ELF-1 (cell line): ENCODE results near the gene MSH5.
"Not testable (repeated sequence)": the region's sequence is repeated elsewhere in the genome, so short reads cannot be mapped to it uniquely, and the experiment has no call there.

Experiments used
- DNase-seq: peaks from one replicate; pipeline ENCODE4 v3.0.0-alpha.2; 2016; ENCODE audit warnings: low read depth, low spot score

MSH5 gene

GRCh38 chr6:31739639-31740396 is at the start of gene MSH5:
Gene MSH5, plus strand, starts transcription at chr6:31740005. Its CDS starts 462 bp downstream, at chr6:31740467.
- DNase-seq: peak; percentile 100

- peak; percentile 74 for DNase-seq
Measured at GRCh38 chr6:31690231-31691077, 49.4 kb upstream of the MSH5 start.

- no peak for DNase-seq
Measured at GRCh38 chr6:31691078-31691463, 48.7 kb upstream of the MSH5 start.

GRCh38 chr6:31691564-31692108 is 48.2 kb upstream of the MSH5 start:
- DNase-seq: no peak

- DNase-seq: no peak
Measured at GRCh38 chr6:31692353-31692752, 47.5 kb upstream of the MSH5 start.

- DNase-seq: no peak
Measured at GRCh38 chr6:31692886-31693285, 46.9 kb upstream of the MSH5 start.

- DNase-seq: no peak
Measured at GRCh38 chr6:31693535-31693934, 46.3 kb upstream of the MSH5 start.

- DNase-seq: no peak
Measured at GRCh38 chr6:31697555-31697954, 42.2 kb upstream of the MSH5 start.

- DNase-seq: no peak
Measured at GRCh38 chr6:31700740-31701401, 38.9 kb upstream of the MSH5 start.

GRCh38 chr6:31701666-31702404 is 38.0 kb upstream of the MSH5 start:
- DNase-seq: no peak

- DNase-seq: no peak
Measured at GRCh38 chr6:31702405-31702818, 37.4 kb upstream of the MSH5 start.

- peak; percentile 98 for DNase-seq
Measured at GRCh38 chr6:31702819-31703716, 36.7 kb upstream of the MSH5 start, which contains the start of gene ABHD16A. Gene ABHD16A, minus strand, starts transcription at chr6:31703324. Its CDS starts 43 bp downstream, at chr6:31703281.

GRCh38 chr6:31705931-31706330 is 33.9 kb upstream of the MSH5 start:
- DNase-seq: no peak

- no peak for DNase-seq
Measured at GRCh38 chr6:31706599-31706998, 33.2 kb upstream of the MSH5 start, which contains the start of gene LY6G6F. Gene LY6G6F, plus strand, starts transcription at chr6:31706866. Its CDS starts 41 bp downstream, at chr6:31706907.

- DNase-seq: no peak
Measured at GRCh38 chr6:31707701-31708100, 32.1 kb upstream of the MSH5 start.

GRCh38 chr6:31708224-31708623 is 31.6 kb upstream of the MSH5 start:
- no peak for DNase-seq

- DNase-seq: not testable (repeated sequence)
Measured at GRCh38 chr6:31709157-31709556, 30.6 kb upstream of the MSH5 start.

- no peak for DNase-seq
Measured at GRCh38 chr6:31710523-31711219, 29.1 kb upstream of the MSH5 start.

GRCh38 chr6:31711233-31711632 is 28.6 kb upstream of the MSH5 start:
- DNase-seq: no peak
